HG02870 (cell line): Measurements from ENCODE around the gene ELF2.
A peak's percentile ranks its signal among the peaks of the same experiment; 100 is the strongest.
"Not testable (repeated sequence)": the region's sequence is repeated elsewhere in the genome, so short reads cannot be mapped to it uniquely, and the experiment has no call there.

Experiments
- ATAC-seq: cut with Tn5 transposase; IDR thresholded peaks from one replicate; pipeline ENCODE4 v1.9.1; 2021; ENCODE audit warnings: mild to moderate bottlenecking, moderate library complexity; ENCODE audit not compliant: unreplicated experiment

The ELF2 gene

GRCh38 chr4:139082750-139083606 is 94.0 kb downstream of the ELF2 start:
- ATAC-seq, result peak; percentile 86

DNA sequence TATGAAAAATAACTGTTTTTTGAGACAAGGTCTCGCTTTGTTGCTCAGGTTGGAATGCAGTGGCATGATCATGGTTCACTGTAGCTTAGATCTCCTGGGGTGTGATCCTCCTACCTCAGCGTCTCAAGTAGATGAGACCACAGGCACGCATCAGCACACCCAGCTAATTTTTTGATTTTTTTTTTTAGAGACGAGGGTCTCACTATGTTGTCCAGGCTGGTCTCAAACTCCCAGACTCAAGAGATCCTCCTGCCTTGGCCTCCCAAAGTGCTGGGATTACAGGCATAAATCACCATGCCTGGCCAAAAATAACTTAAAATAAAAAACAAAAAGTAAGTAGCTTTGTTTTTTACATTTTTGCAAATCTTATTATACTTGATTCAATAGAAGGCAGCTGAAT is 98.1 kb downstream of the ELF2 start:
- ATAC-seq, result no peak

DNA sequence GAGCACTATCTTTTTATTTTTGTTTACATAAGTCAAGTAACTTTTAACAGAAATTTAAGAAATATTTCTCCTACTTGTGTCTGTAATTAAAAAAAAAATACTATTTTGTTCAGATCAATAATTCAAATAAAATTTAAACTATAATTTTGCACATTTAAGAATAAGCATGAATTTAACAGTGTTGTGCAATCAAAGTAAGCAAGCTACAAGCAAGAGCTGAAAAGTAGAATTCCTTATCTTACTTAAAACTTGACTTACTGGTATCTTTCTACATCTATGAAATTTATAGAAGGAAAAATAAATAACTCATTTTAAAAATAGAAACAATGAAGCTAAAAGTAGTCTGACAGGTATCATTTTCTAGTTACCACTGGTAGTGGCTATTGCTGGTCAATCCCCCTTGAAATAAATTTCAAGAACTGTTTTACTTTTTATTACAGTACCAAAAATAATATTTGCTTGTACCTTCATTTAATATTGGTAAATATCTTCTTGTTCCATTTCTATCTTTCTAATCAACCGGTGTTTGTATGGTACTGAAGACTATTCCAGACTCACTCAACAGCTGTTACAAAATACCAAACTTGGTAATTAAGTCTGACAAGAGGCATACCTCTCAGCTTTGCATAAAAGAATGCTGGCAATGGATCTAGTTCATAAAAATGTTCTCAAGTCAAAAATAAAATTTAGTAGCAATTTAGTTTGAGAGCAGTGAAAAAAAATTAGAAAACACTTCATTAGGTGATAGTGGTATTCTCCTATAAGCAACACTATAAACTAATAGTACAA is 99.3 kb downstream of the ELF2 start:
- no peak for ATAC-seq

- ATAC-seq, result no peak
Measured at GRCh38 chr4:139076016-139076744, 100.8 kb downstream of the ELF2 start.

- no peak for ATAC-seq
Measured at GRCh38 chr4:139060591-139060990, 116.4 kb downstream of the ELF2 start.

- ATAC-seq, result not testable (repeated sequence)
Measured at GRCh38 chr4:139059026-139059425, 118.0 kb downstream of the ELF2 start.

- no peak for ATAC-seq
Measured at GRCh38 chr4:139054791-139055505, 122.1 kb downstream of the ELF2 start.

DNA sequence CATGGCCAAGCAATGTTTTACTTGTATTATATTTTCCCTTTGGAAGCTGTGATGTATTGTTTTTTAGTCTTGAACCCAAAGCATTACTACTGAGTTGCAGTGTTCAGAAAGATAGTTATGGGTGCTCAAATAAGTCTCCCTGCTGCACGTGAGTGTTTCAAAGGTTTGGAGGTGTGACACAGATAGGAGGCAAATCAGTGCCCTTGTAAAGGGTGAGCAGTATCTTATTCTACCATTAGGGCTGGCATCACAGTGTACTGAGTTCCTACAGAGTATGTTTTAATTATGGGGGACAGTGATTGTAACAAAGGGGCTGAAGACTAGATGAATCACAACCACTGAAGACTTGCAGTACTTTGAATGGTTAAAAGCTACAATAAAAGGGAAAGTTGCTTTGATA is 123.1 kb downstream of the ELF2 start:
- no peak for ATAC-seq

GRCh38 chr4:139050446-139050845 is 126.6 kb downstream of the ELF2 start:
- ATAC-seq, result no peak

DNA sequence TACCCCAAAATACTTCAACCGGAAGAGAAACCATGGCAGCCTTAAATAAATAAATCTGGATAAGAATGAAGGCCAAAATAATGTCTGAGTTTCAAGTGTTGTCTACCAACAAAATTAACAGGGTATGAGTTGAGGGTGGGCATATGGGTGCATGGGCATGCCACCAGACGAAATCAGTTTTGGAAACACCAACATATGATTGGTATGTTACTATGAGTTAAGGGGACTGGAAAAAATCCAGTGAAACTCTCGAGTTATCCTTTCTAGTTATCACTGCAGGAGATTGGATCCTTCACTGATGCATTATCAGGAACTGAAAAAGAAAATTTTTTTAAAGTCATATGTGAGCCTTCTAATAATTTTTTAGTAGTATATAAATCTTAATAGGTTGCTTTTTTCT is 129.0 kb downstream of the ELF2 start:
- ATAC-seq, result no peak

DNA sequence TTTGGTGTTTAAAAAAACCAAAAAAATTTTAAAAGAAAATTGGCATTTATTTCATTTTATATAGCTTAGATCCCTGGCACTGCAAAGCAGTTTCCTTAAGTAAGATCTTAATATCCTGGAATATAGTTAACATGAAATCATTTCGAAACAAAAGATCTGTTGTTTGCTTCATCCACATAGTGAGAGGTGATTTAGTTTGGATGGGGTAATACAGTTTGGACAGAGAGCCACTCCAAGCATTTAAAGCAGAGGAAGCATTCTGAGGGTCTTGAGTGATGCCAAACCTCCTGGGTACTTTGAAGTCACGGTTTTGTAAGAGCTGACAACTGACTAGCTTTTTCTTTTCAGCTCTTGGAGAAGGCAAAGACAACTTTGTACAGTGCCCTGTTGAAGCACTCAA is 132.7 kb downstream of the ELF2 start:
- no peak for ATAC-seq

- ATAC-seq, result no peak
Measured at GRCh38 chr4:139042981-139043460, 134.0 kb downstream of the ELF2 start.

DNA sequence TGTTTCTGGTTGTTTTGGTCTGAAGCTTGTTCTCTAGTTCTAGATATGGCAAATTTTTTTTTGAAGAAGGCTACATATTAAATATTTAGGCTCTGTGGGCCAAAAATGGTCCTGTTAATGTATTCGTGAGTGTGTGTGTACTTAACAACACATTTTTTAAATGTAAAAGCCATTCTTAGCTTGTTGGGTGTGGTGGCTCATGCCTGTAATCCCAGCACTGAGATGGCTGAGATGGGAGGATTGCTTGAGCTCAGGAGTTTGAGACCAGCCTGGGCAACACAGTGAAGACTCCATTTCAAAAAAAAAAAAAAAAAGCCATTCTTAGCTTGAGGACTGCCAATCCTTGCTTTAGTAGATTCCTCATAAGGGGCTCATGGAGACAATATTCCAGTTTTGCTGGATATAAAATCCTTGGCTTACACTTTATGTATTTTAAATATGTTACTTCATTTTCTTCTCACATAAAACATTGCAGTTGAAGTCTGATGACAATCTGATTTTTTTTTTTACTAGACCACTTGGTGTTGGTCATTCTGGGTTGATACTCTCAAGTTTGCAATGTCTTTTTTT is 138.1 kb downstream of the ELF2 start:
- ATAC-seq, result no peak

DNA sequence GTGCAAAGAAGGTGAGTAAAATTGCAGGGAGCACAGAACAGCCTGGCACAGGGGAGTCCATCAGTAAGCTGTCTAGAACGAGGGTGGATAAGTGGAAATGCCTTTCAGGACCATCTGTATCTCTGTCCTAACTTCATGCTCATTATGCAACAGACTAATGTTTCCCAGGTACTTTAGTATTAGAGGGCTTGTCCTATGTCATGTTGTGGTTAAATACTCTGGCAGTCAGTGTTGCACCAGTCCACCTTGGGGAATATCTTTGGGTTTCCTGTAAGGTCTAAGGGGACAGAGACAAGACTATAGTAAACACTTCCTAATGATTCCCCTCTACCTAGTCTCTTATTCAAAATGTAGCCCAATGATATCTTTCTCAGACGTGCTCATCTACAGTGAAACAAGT is 140.1 kb downstream of the ELF2 start:
- ATAC-seq, result no peak

DNA sequence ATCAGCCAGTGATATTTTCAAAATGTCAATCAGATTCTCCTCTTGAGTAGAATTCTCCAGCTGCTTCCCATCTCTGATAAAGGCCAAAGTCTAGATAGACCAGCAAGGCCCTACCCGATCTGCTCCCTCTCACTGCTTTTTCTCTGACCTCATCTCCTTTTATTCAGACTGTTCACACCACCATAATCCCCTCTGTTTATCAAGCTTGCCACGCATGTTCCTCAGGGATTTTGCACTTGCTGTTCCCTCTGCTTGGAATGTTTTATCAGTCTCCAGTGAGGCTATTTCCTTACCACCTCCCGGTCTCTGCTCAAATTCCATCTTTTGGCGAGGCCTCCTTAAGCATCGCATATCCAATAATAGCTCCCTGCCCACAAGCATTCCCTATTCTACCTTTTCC is 141.4 kb downstream of the ELF2 start:
- ATAC-seq, result no peak

- ATAC-seq, result peak; percentile 60
Measured at GRCh38 chr4:139030614-139031235, 146.3 kb downstream of the ELF2 start.

DNA sequence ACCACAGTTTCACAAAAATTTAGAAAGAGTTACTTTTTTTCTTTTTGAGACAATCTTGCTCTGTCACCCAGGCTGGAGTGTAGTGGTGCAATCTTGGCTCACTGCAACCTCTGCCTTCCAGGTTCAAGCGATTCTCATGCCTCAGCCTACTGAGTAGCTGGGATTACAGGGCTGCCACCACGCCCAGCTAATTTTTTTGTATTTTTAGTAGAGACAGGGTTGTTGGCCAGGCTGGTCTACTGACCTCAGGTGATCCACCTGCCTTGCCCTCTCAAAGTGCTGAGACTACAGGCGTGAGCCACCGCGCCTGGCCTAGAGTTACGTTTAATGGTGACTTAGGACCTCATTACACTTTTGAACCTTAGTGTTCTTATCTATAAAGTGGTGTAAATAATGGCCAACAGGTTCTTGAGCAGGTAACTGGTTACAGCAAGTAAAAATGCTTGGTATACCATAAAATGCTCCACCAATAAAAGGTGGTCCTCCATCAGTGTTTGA is 147.1 kb downstream of the ELF2 start:
- ATAC-seq, result not testable (repeated sequence)

DNA sequence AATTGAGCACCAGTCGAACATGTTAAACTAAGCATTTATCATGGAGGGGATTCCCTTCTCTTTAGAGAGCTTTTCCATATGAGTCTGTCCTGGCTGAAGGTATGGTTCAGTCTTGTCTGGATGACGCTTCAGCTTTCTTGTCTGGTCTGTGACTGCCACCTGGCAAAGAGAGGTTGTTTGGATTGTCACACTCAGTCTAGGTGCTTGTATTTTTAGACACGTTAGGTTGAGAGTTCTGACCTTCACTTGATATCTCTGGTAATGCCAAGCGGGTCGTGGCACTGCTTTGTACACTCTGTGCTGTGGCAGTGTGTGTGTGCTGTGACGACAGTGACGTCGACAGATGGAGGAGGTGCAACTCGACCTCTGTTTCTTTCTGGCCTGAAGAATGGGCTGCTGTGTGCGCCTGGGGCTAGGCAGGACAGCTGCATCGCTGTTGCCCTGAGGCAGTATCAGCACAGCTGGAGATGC is 148.8 kb downstream of the ELF2 start:
- ATAC-seq, result no peak

DNA sequence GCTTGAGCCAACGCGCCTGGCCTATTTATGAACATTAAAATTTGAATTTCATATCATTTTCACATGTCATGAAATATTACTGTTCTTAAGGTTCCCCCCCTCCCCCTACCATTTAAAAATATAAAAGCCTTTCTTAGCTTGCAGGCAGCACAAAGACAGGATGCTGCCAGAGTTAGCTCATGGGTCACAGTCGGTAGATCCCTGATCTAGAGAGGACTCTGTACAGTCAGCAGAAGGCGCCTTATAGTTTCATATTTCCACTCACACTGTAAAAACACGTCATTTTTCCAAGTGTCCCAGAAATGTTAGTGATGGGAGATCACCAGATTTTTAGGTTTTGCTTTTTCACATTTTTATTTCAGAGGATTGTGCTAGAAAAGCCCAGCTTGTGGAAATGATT is 149.2 kb downstream of the ELF2 start:
- no peak for ATAC-seq

- no peak for ATAC-seq
Measured at GRCh38 chr4:139025841-139026240, 151.2 kb downstream of the ELF2 start.
